Activated CD8-positive, alpha-beta T cell treated with anti-CD3 and anti-CD28 coated beads for 36 hours (primary cell): ENCODE results near the gene DTX3L. TPM values are rescaled to one million over a fixed set of nuclear protein-coding genes. Genes with fewer than 3 reads are reported as not detected.

Experiments
- ATAC-seq: fragments of 200-7000 bp; cut with Tn5 transposase; one replicate; pipeline ENCODE4 v1.10.0; 2021; ENCODE audit warnings: mild to moderate bottlenecking, moderate library complexity
- CTCF ChIA-PET: fragments of 350-600 bp; sonication (Branson Sonifier 250); formaldehyde crosslinking; loops from one replicate; lab custom pipeline; 2021; ENCODE audit warnings: antibody characterized with exemption; lab: Charles Lee
- POLR2A ChIA-PET: fragments of 350-600 bp; sonication (Branson Sonifier 250); formaldehyde crosslinking; loops from one replicate; lab custom pipeline; 2021; ENCODE audit warnings: antibody characterized with exemption; lab: Charles Lee
- DNase-seq: peaks from one replicate; pipeline ENCODE4 v3.0.0-alpha.2; 2020
- H3K27ac Mint-ChIP-seq: one replicate; pipeline ENCODE4 v1.8.0; 2021; ENCODE audit warnings: mild to moderate bottlenecking, mixed read lengths
- H3K27me3 Mint-ChIP-seq: one replicate; pipeline ENCODE4 v1.8.0; 2021; ENCODE audit warnings: mixed read lengths
- H3K36me3 Mint-ChIP-seq: one replicate; pipeline ENCODE4 v1.8.0; 2021; ENCODE audit warnings: low read depth, mixed read lengths
- H3K4me1 Mint-ChIP-seq: one replicate; pipeline ENCODE4 v1.8.0; 2021; ENCODE audit warnings: low read depth, mixed read lengths
- H3K4me3 Mint-ChIP-seq: one replicate; pipeline ENCODE4 v1.8.0; 2021; ENCODE audit warnings: mild to moderate bottlenecking, moderate library complexity, mixed read lengths
- H3K9me3 Mint-ChIP-seq: one replicate; pipeline ENCODE4 v1.8.0; 2021; ENCODE audit warnings: mixed read lengths
- intact Hi-C: fragments of 100-400 bp; cut with micrococcal nuclease; formaldehyde crosslinking; loops from one replicate; pipeline ENCODE4 v1.10.0; 2022
- total RNA-seq, 2 experiments: library from RNA; stranded (reverse); gene quantifications; one replicate each; pipeline ENCODE4 v1.2.3, GENCODE V29; 2021
- TF ChIP-seq, protein P1 (sequence below): fragments of 200-600 bp; IDR thresholded peaks from one replicate; pipeline ENCODE4 v1.8.0; 2022; ENCODE audit warnings: antibody characterized with exemption, mild to moderate bottlenecking

The DTX3L gene
- total RNA-seq, 2 experiments from 2014 or later = 22.1 to 25.9 TPM

DNA sequence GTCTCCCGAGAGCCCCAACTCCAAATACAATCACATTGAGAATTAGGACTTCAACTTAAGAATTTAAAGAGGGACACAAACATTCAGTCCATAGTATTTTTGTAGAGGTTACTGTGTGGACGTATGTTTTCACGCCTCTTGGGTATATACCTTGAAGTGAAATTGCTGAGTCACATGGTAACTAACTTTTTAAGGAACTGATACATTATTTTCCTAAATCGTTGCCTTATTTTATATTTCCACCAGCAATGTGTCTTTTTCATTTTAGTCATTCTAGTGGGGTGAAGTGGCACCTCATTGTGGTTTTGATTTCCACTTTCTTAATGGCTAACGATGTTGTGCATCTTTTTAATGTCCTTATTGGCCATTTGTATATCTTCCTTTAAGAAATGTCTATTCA is 25.2 kb downstream of the DTX3L start:
- H3K4me3 Mint-ChIP-seq = no peak overlapping the region
- DNase-seq = no peak
- peaks cover 2% of the 10 kb centered on the region for H3K9me3 Mint-ChIP-seq
- peaks cover 39% of the 10 kb centered on the region for H3K4me1 Mint-ChIP-seq
- intact Hi-C loops = no loop called here
- H3K27ac Mint-ChIP-seq = no peak overlapping the region
- peak; percentile 42 for ATAC-seq
- ChIA-PET POLR2A (no interaction called here), CTCF (no interaction called here)
- no peaks in the 10 kb centered on the region for H3K27me3 Mint-ChIP-seq
- peaks cover 28% of the 10 kb centered on the region for H3K36me3 Mint-ChIP-seq
- TF ChIP-seq, protein P1, sequence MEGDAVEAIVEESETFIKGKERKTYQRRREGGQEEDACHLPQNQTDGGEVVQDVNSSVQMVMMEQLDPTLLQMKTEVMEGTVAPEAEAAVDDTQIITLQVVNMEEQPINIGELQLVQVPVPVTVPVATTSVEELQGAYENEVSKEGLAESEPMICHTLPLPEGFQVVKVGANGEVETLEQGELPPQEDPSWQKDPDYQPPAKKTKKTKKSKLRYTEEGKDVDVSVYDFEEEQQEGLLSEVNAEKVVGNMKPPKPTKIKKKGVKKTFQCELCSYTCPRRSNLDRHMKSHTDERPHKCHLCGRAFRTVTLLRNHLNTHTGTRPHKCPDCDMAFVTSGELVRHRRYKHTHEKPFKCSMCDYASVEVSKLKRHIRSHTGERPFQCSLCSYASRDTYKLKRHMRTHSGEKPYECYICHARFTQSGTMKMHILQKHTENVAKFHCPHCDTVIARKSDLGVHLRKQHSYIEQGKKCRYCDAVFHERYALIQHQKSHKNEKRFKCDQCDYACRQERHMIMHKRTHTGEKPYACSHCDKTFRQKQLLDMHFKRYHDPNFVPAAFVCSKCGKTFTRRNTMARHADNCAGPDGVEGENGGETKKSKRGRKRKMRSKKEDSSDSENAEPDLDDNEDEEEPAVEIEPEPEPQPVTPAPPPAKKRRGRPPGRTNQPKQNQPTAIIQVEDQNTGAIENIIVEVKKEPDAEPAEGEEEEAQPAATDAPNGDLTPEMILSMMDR = no peak

DNA sequence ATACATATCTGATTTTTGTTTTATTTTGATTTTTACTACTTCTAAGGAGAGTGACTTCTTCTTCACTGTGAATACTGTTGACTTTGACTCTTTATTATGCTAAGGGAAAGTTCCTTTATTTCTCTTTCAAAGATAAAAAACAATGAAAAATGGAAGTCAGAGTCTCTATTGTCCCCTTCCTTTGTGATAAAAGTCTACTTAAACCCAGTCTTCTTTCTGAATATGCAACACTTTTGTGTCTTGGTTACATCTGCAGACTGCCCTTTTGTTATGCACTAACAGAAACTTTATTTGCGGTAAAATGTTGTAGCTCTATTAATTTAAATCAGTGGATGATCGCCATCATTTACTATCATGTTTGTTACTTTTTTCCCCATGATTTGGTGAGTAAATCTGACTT is 26.5 kb downstream of the DTX3L start:
- Mint-ChIP-seq H3K36me3 (peaks cover 17% of the 10 kb centered on the region), H3K4me1 (peaks cover 31% of the 10 kb centered on the region), H3K9me3 (no peaks in the 10 kb centered on the region), H3K4me3 (no peak overlapping the region), H3K27ac (no peak overlapping the region), H3K27me3 (no peaks in the 10 kb centered on the region)
- intact Hi-C loops = no loop called here
- POLR2A ChIA-PET = no interaction called here
- no peak for DNase-seq
- CTCF ChIA-PET = no interaction called here
- ATAC-seq = no peak
- TF ChIP-seq, protein P1 = no peak

DNA sequence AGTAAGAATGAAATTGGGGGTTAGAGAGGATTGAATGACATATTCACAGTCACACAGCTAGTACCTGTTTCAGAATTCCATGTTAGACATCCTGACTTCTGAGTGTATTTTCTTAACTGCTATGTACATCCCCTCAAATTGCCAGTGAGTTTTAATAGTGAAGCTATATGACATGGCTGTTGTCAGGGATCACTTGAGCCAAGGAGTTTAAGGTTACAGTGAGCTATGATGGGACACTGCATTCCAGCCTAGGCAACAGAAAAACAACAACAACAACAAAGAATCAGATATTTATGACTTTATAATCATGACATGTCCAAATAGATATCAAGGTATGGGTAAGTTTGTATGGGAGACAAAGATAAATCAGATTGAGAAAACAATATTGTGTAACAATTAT is 29.9 kb downstream of the DTX3L start:
- Mint-ChIP-seq H3K36me3 (peaks cover 14% of the 10 kb centered on the region), H3K27ac (no peak overlapping the region), H3K27me3 (no peaks in the 10 kb centered on the region), H3K4me3 (no peak overlapping the region), H3K4me1 (peaks cover 14% of the 10 kb centered on the region), H3K9me3 (no peaks in the 10 kb centered on the region)
- CTCF ChIA-PET = no interaction called here
- no peak for ATAC-seq
- intact Hi-C loops = no loop called here
- TF ChIP-seq, protein P1 = no peak
- POLR2A ChIA-PET = interaction anchor here (1.1 kb wide), 1 partner anchor 10 kb away, joined by 5 read pairs; no protein-coding TSS in a partner anchor
- DNase-seq = no peak

DNA sequence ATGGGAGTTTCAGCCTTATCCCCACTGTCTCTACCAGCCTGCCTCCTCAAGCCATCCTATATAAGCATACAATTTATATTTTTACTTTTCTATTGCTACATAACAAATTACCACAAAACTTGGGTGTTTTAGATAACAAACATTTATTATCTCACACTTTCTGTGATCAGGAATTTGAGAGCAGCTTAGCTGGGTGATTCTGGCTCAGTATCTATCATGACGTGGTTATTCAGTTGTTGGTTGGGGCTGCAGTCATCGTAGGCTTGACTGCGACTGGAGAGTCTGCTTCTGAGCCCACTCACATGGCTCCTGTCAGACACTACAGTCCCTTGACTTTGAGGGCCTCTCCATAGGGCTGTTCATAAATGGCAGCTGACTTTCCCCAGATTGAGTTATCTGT is 34.0 kb downstream of the DTX3L start:
- no peak for DNase-seq
- H3K4me3 Mint-ChIP-seq = no peak overlapping the region
- H3K27me3 Mint-ChIP-seq = no peaks in the 10 kb centered on the region
- peaks cover 4% of the 10 kb centered on the region for H3K36me3 Mint-ChIP-seq
- TF ChIP-seq, protein P1 = no peak
- peaks cover 5% of the 10 kb centered on the region for H3K4me1 Mint-ChIP-seq
- ATAC-seq = no peak
- no peak overlapping the region for H3K27ac Mint-ChIP-seq
- intact Hi-C loops = no loop called here
- no peaks in the 10 kb centered on the region for H3K9me3 Mint-ChIP-seq
- ChIA-PET CTCF (no interaction called here), POLR2A (interaction anchor here (1.1 kb wide), 1 partner anchor 10 kb away, joined by 3 read pairs; no protein-coding TSS in a partner anchor)

DNA sequence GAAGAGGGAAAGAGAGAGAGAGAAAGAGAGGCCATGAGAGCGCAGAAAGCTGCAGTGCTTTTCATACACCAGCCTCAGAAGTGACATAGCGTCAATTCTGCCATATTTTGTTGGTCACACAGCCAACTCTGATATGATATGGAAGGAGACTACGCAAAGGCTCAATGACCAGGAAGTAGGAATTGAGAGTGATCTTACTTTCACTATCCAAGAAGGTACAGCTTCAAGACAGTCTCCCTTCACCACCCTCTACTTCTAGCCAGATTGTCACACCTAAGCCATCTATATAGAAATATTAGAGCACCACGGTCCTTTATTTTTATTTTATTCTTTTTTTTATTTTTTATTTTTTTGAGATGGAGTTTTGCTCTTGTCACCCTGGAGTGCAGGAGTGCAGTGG is 34.4 kb downstream of the DTX3L start:
- POLR2A ChIA-PET = interaction anchor here (1.1 kb wide), 1 partner anchor 10 kb away, joined by 3 read pairs; no protein-coding TSS in a partner anchor

More for the DNA sequence above, 34.4 kb downstream of the DTX3L start:
- Mint-ChIP-seq H3K4me3 (no peak overlapping the region), H3K27ac (no peak overlapping the region), H3K4me1 (peaks cover 5% of the 10 kb centered on the region), H3K27me3 (no peaks in the 10 kb centered on the region), H3K36me3 (peaks cover 4% of the 10 kb centered on the region), H3K9me3 (no peaks in the 10 kb centered on the region)
- CTCF ChIA-PET = no interaction called here
- intact Hi-C loops = no loop called here
- TF ChIP-seq, protein P1 = no peak
- DNase-seq = no peak
- no peak for ATAC-seq
